HCT116 (cell line): ENCODE data around the gene TRPT1. TPM values are rescaled to one million over a fixed set of nuclear protein-coding genes. Genes with fewer than 3 reads are reported as not detected.

Experiments
- ATAC-seq: fragments of 200-7000 bp; cut with Tn5 transposase; 2 replicates; pipeline ENCODE4 v1.9.1; 2020; ENCODE audit warnings: mild to moderate bottlenecking, moderate library complexity
- BruUV-seq: library from RNA; stranded (reverse); fragments of 400-500 nt; replicated peaks from 2 replicates; lab custom pipeline; 2021; lab: Mats Ljungman, UMichigan
- CTCF ChIA-PET: fragments of 300-600 bp; sonication (Branson Sonifier 250); formaldehyde crosslinking; loops from one replicate; lab custom pipeline; 2021; ENCODE audit warnings: antibody characterized with exemption; lab: Charles Lee
- POLR2A ChIA-PET: fragments of 300-600, 350-600 bp; sonication (Branson Sonifier 250); formaldehyde crosslinking; loops from one replicate; lab custom pipeline; 2021; ENCODE audit warnings: antibody characterized with exemption; lab: Charles Lee
- RAD21 ChIA-PET, 2 experiments: fragments of 300-600 bp; sonication (Branson Sonifier 250); formaldehyde crosslinking; loops; one replicate each; lab custom pipeline; 2023; ENCODE audit warnings: low total read pairs in 2 of 2; ENCODE audit not compliant: uncharacterized antibody in 2 of 2, unreplicated experiment in 2 of 2, low non-redundant PET in 1 of 2; lab: Charles Lee
- DNase-seq: peaks from one replicate; pipeline ENCODE4 v3.0.0-alpha.2; 2010; ENCODE audit warnings: low read depth, low spot score
- H2AFZ ChIP-seq: fragments of 200-600 bp; shearing (Covaris generic), sonication (generic); 2 replicates; pipeline ENCODE4 v1.6.1; 2017; ENCODE audit warnings: low read depth, mixed run types, mixed read lengths, antibody characterized with exemption, low read length; ENCODE audit not compliant: poor library complexity, severe bottlenecking
- H3K27ac ChIP-seq: 2 replicates; pipeline ENCODE4 v1.5.1; 2012; ENCODE audit warnings: low read depth, low read length
- H3K27me3 ChIP-seq: fragments of 200-600 bp; sonication (generic); 2 replicates; pipeline ENCODE4 v1.6.1; 2016; ENCODE audit warnings: mixed run types, low read length, mixed read lengths; ENCODE audit not compliant: insufficient read depth
- H3K36me3 ChIP-seq, 2 experiments: fragments of 200-500 bp in 1 of 2; fragments of 200-600 bp in 1 of 2; sonication (Bioruptor generic) in 1 of 2; sonication (generic) in 1 of 2; 2 replicates each; pipeline versions ENCODE4 v1.5.1 to v1.6.1; 2014 to 2016; ENCODE audit warnings: low read length in 2 of 2, inconsistent platforms in 1 of 2, mixed read lengths in 1 of 2, mixed run types in 1 of 2; ENCODE audit not compliant: insufficient read depth in 2 of 2, control insufficient read depth in 1 of 2
- H3K4me1 ChIP-seq, 2 experiments: fragments of 200-600 bp in 1 of 2; sonication (generic) in 1 of 2; 2 replicates each; pipeline versions ENCODE4 v1.5.1 to v1.6.1; 2012 to 2017; ENCODE audit warnings: low read length in 2 of 2, inconsistent platforms in 1 of 2, mild to moderate bottlenecking in 1 of 2, mixed read lengths in 1 of 2, mixed run types in 1 of 2, moderate library complexity in 1 of 2; ENCODE audit not compliant: insufficient read depth in 2 of 2, control insufficient read depth in 1 of 2
- H3K4me2 ChIP-seq: fragments of 200-600 bp; sonication (generic); 2 replicates; pipeline ENCODE4 v1.6.1; 2017; ENCODE audit warnings: mixed run types, low read length, mixed read lengths
- H3K4me3 ChIP-seq, 2 experiments: fragments of 200-600 bp in 1 of 2; sonication (generic) in 1 of 2; replicated peaks in 1 of 2; 2 replicates each; pipeline ENCODE4 v1.5.1; 2011 to 2016; ENCODE audit warnings: low read length in 2 of 2, control low read depth in 1 of 2, low read depth in 1 of 2, mild to moderate bottlenecking in 1 of 2, mixed read lengths in 1 of 2, mixed run types in 1 of 2
- H3K79me2 ChIP-seq: fragments of 200-600 bp; sonication (generic); 2 replicates; pipeline ENCODE4 v1.6.1; 2017; ENCODE audit warnings: mild to moderate bottlenecking, mixed run types, low read length, moderate library complexity, mixed read lengths; ENCODE audit not compliant: insufficient read depth
- H3K9ac ChIP-seq: fragments of 200-600 bp; sonication (generic); 2 replicates; pipeline ENCODE4 v1.6.1; 2016; ENCODE audit warnings: low read length, mixed read lengths
- H3K9me2 ChIP-seq: fragments of 200-600 bp; sonication (generic), shearing (Covaris generic); 2 replicates; pipeline ENCODE4 v1.6.1; 2017; ENCODE audit warnings: mixed run types, mild to moderate bottlenecking, moderate library complexity; ENCODE audit not compliant: insufficient read depth
- H3K9me3 ChIP-seq, 2 experiments: fragments of 200-500 bp in 1 of 2; fragments of 200-600 bp in 1 of 2; sonication (Bioruptor generic) in 1 of 2; sonication (generic) in 1 of 2; 2 replicates each; pipeline ENCODE4 v1.6.1; 2014 to 2017; ENCODE audit warnings: low read length in 2 of 2, mixed read lengths in 2 of 2, inconsistent platforms in 1 of 2, low read depth in 1 of 2, mild to moderate bottlenecking in 1 of 2, mixed run types in 1 of 2, moderate library complexity in 1 of 2; ENCODE audit not compliant: control insufficient read depth in 1 of 2, insufficient read depth in 1 of 2
- H4K20me1 ChIP-seq: fragments of 200-600 bp; sonication (generic), shearing (Covaris generic); 2 replicates; pipeline ENCODE4 v1.6.1; 2017; ENCODE audit warnings: mixed run types, mild to moderate bottlenecking, moderate library complexity; ENCODE audit not compliant: insufficient read depth
- CTCF ChIP-seq, 3 experiments: fragments of 200-600 bp in 1 of 3; sonication (generic) in 1 of 3; IDR thresholded peaks in 2 of 3; conservative IDR thresholded peaks in 1 of 3; 2 replicates each; pipeline ENCODE4 v1.5.1; 2012 to 2017; ENCODE audit warnings: low read depth in 2 of 3, low read length in 2 of 3, antibody characterized with exemption in 1 of 3, borderline replicate concordance in 1 of 3, control low read depth in 1 of 3, mild to moderate bottlenecking in 1 of 3, mixed read lengths in 1 of 3, mixed run types in 1 of 3, moderate library complexity in 1 of 3; ENCODE audit not compliant: insufficient read depth in 1 of 3
- EGR1 ChIP-seq: IDR thresholded peaks from 2 replicates; pipeline ENCODE4 v1.6.1; 2012; ENCODE audit warnings: low read depth
- EZH2phosphoT487 ChIP-seq: fragments of 200-600 bp; IDR thresholded peaks from 2 replicates; pipeline ENCODE4 v1.6.1; 2018; ENCODE audit warnings: antibody characterized with exemption, borderline replicate concordance
- FOSL1 ChIP-seq: IDR thresholded peaks from 2 replicates; pipeline ENCODE4 v1.6.1; 2012; ENCODE audit warnings: low read depth
- ZFX ChIP-seq: fragments of 450-650 bp; IDR thresholded peaks from 2 replicates; pipeline ENCODE4 v1.6.1; 2017
- ZNF274 ChIP-seq: fragments of 200-500 bp; sonication (Bioruptor generic); IDR thresholded peaks from 2 replicates; pipeline ENCODE4 v1.6.1; 2014; ENCODE audit warnings: mild to moderate bottlenecking, low read depth, low read length, inconsistent platforms
- intact Hi-C: fragments of 100-400 bp; cut with micrococcal nuclease; formaldehyde crosslinking; loops from 2 replicates; pipeline ENCODE4 v1.10.0; 2022
- total RNA-seq: library from RNA; stranded (reverse); gene quantifications from one replicate; pipeline ENCODE4 v1.2.1, GENCODE V29; 2021; ENCODE audit not compliant: unreplicated experiment
- TF ChIP-seq, protein P1 (sequence below): IDR thresholded peaks from 2 replicates; pipeline ENCODE4 v1.6.1; 2012
- TF ChIP-seq, protein P2 (sequence below): IDR thresholded peaks from 2 replicates; pipeline ENCODE4 v1.6.1; 2012

Gene TRPT1
- total RNA-seq, 1 experiment from 2014 or later, result 43.2 TPM

- no peaks in the 10 kb centered on the region for H3K9me3 ChIP-seq
- BruUV-seq, result no TSS peak
- no peaks in the 10 kb centered on the region for H3K27me3 ChIP-seq
- peaks cover 24 to 31% of the 10 kb centered on the region in 2 experiments for H3K36me3 ChIP-seq
- H3K4me1 ChIP-seq, result peaks cover 0 to 8% of the 10 kb centered on the region in 2 experiments; a peak in 1 of 4 replicates
- H4K20me1 ChIP-seq, result no peaks in the 10 kb centered on the region
- no peak overlapping the region for H3K9ac ChIP-seq
- intact Hi-C loops, result no loop called here
- no peak overlapping the region for H3K4me3 ChIP-seq
- no peak overlapping the region; the same call in 1 of the 2 replicates for H3K27ac ChIP-seq
- no peak for DNase-seq
- ChIA-PET RAD21 (no interaction called here), CTCF (interaction anchor here (4.6 kb wide), 1 partner anchor 95 kb away, joined by 80 read pairs; the partner anchor contains the start of genes CATSPERZ and ESRRA)
- peaks cover 9% of the 10 kb centered on the region; the same call in 1 of the 2 replicates for H3K79me2 ChIP-seq
- no peaks in the 10 kb centered on the region for H3K9me2 ChIP-seq
- TF ChIP-seq FOSL1, result no peak
- TF ChIP-seq CTCF (IDR thresholded peaks at IDR 0.05 in 2 of 3, conservative IDR thresholded peaks at IDR 0.05 in 1 of 3; ENCODE audit: borderline replicate concordance in 1 of 3, insufficient read depth in 1 of 3, low read depth in 2 of 3, low read length in 2 of 3), result no peak
- TF ChIP-seq ZFX, result no peak
- TF ChIP-seq EZH2phosphoT487, result no peak
- no peak for TF ChIP-seq EGR1
- TF ChIP-seq, protein P1, sequence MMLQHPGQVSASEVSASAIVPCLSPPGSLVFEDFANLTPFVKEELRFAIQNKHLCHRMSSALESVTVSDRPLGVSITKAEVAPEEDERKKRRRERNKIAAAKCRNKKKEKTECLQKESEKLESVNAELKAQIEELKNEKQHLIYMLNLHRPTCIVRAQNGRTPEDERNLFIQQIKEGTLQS, result no peak
- TF ChIP-seq ZNF274, result no peak
- TF ChIP-seq, protein P2, sequence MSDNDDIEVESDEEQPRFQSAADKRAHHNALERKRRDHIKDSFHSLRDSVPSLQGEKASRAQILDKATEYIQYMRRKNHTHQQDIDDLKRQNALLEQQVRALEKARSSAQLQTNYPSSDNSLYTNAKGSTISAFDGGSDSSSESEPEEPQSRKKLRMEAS, result no peak
- TF ChIP-seq, all 23 proteins: peak for 0
- ATAC-seq, result no peak
- H3K4me2 ChIP-seq, result no peak overlapping the region
- H2AFZ ChIP-seq, result no peak overlapping the region
- POLR2A ChIA-PET, result interaction anchor here (0.9 kb wide), 1 partner anchor 23 kb away, joined by 4 read pairs; no protein-coding TSS in a partner anchor
Observed at GRCh38 chr11:64207256-64208085, 18.5 kb downstream of the TRPT1 start.
